Osteoblast (primary cell): ENCODE data around the gene LMOD3. TPM values are rescaled to one million over a fixed set of nuclear protein-coding genes. Genes with fewer than 3 reads are reported as not detected.
A peak's percentile ranks its signal among the peaks of the same experiment; 100 is the strongest.

Experiments
- DNase-seq: peaks from one replicate; pipeline ENCODE4 v3.0.0; 2011; ENCODE audit warnings: low spot score, mixed read lengths; ENCODE audit not compliant: insufficient read length; ENCODE audit errors: missing footprints
- H2AFZ ChIP-seq: 2 replicates; pipeline ENCODE4 v1.6.0; 2011; ENCODE audit warnings: mild to moderate bottlenecking, low read length
- H3K27ac ChIP-seq: 2 replicates; pipeline ENCODE4 v1.5.1; 2011; ENCODE audit warnings: mild to moderate bottlenecking, low read depth, low read length, moderate library complexity
- H3K27me3 ChIP-seq: 2 replicates; pipeline ENCODE4 v1.6.0; 2012; ENCODE audit warnings: mild to moderate bottlenecking, control low read depth, inconsistent platforms, low read length, moderate library complexity; ENCODE audit not compliant: insufficient read depth
- H3K36me3 ChIP-seq: 2 replicates; pipeline ENCODE4 v1.5.1; 2011; ENCODE audit warnings: mild to moderate bottlenecking, low read length, control low read depth, moderate library complexity; ENCODE audit not compliant: insufficient read depth
- H3K4me1 ChIP-seq: 2 replicates; pipeline ENCODE4 v1.5.1; 2011; ENCODE audit warnings: mild to moderate bottlenecking, low read length, control low read depth, moderate library complexity; ENCODE audit not compliant: insufficient read depth
- H3K4me2 ChIP-seq: 2 replicates; pipeline ENCODE4 v1.6.0; 2011; ENCODE audit warnings: mild to moderate bottlenecking, low read length; ENCODE audit not compliant: insufficient read depth
- H3K4me3 ChIP-seq: fragments of 200-600 bp; sonication (generic); 3 replicates; pipeline ENCODE4 v1.5.1; 2012; ENCODE audit warnings: mild to moderate bottlenecking, low read length, inconsistent platforms; ENCODE audit not compliant: insufficient read depth
- H3K79me2 ChIP-seq: 2 replicates; pipeline ENCODE4 v1.6.0; 2012; ENCODE audit warnings: mild to moderate bottlenecking, low read length, control low read depth, inconsistent platforms; ENCODE audit not compliant: insufficient read depth
- H3K9me3 ChIP-seq: 2 replicates; pipeline ENCODE4 v1.5.1; 2011; ENCODE audit warnings: low read depth, low read length, control low read depth
- H4K20me1 ChIP-seq: 2 replicates; pipeline ENCODE4 v1.6.0; 2012; ENCODE audit warnings: mild to moderate bottlenecking, low read length, control low read depth; ENCODE audit not compliant: insufficient read depth
- CTCF ChIP-seq: IDR thresholded peaks from 2 replicates; pipeline ENCODE4 v1.5.1; 2011; ENCODE audit warnings: mild to moderate bottlenecking, low read depth, low read length, moderate library complexity; ENCODE audit errors: extremely low read depth
- total RNA-seq: library from RNA; depleted of rRNA; stranded (reverse); fragments of >200 nt; gene quantifications from 2 replicates; pipeline ENCODE4 v1.2.3, GENCODE V29; 2012

The LMOD3 gene
- total RNA-seq, 1 donor, result not detected

GRCh38 chr3:69081583-69082262 is 40.7 kb downstream of the LMOD3 start:
- no peak for TF ChIP-seq CTCF
- Histone ChIP-seq H3K27me3 (no peaks in the 10 kb centered on the region), H3K36me3 (no peaks in the 10 kb centered on the region), H3K4me2 (peak overlapping the region; percentile 18), H3K9me3 (no peaks in the 10 kb centered on the region), H3K4me1 (peaks cover 58% of the 10 kb centered on the region), H3K79me2 (peaks cover 43% of the 10 kb centered on the region), H4K20me1 (peaks cover 7% of the 10 kb centered on the region), H3K4me3 (no peak overlapping the region), H2AFZ (no peak overlapping the region), H3K27ac (no peak overlapping the region)
- DNase-seq, result peak; percentile 9

GRCh38 chr3:69080233-69080920 is 42.0 kb downstream of the LMOD3 start, which contains the start of gene UBA3:
UBA3 (minus strand) TSS chr3:69080365; CDS start chr3:69080353, 12 bp downstream.
- Histone ChIP-seq H3K4me2 (peak within 1 kb of the TSS; percentile 99), H3K4me1 (peaks cover 50% of the 10 kb centered on the region)

GRCh38 chr3:69079269-69080159 is 42.9 kb downstream of the LMOD3 start:
- DNase-seq, result peak; percentile 62
- Histone ChIP-seq H3K79me2 (peaks cover 49% of the 10 kb centered on the region), H3K4me3 (peak overlapping the region; percentile 88), H3K9me3 (no peaks in the 10 kb centered on the region), H3K27ac (peak overlapping the region; percentile 56), H3K4me2 (peak overlapping the region; percentile 99), H3K36me3 (peaks cover 7% of the 10 kb centered on the region), H3K4me1 (peaks cover 48% of the 10 kb centered on the region), H3K27me3 (no peaks in the 10 kb centered on the region), H2AFZ (peak overlapping the region; percentile 61), H4K20me1 (peaks cover 3% of the 10 kb centered on the region)
- no peak for TF ChIP-seq CTCF

More at GRCh38 chr3:69080233-69080920, 42.0 kb downstream of the LMOD3 start, which contains the start of gene UBA3:
- H3K9me3 ChIP-seq, result no peaks in the 10 kb centered on the region
- H3K27me3 ChIP-seq, result no peaks in the 10 kb centered on the region
- H2AFZ ChIP-seq, result peak within 1 kb of the TSS; percentile 61
- peak within 1 kb of the TSS; percentile 88 for H3K4me3 ChIP-seq
- peaks cover 2% of the 10 kb centered on the region for H3K36me3 ChIP-seq
- TF ChIP-seq CTCF, result no peak
- peaks cover 3% of the 10 kb centered on the region for H4K20me1 ChIP-seq
- H3K79me2 ChIP-seq, result peaks cover 48% of the 10 kb centered on the region
- peak; percentile 93 for DNase-seq
- H3K27ac ChIP-seq, result peak within 1 kb of the TSS; percentile 56
